Endothelial cell (in vitro differentiated cells): ENCODE data around the gene TBL2. TPM values are rescaled to one million over a fixed set of nuclear protein-coding genes. Genes with fewer than 3 reads are reported as not detected.

ENCODE experiments used
- DNase-seq: peaks from one replicate; pipeline ENCODE4 v3.0.0; 2021; ENCODE audit warnings: low spot score
- H3K27ac Mint-ChIP-seq: one replicate; pipeline ENCODE4 v1.8.0; 2021; ENCODE audit warnings: mixed read lengths, inconsistent platforms; ENCODE audit not compliant: unreplicated experiment
- H3K27me3 Mint-ChIP-seq: one replicate; pipeline ENCODE4 v1.8.0; 2021; ENCODE audit warnings: mild to moderate bottlenecking, moderate library complexity, mixed read lengths, inconsistent platforms; ENCODE audit not compliant: unreplicated experiment
- H3K36me3 Mint-ChIP-seq: one replicate; pipeline ENCODE4 v1.8.0; 2021; ENCODE audit warnings: mild to moderate bottlenecking, low read depth, mixed read lengths, inconsistent platforms; ENCODE audit not compliant: unreplicated experiment
- H3K4me1 Mint-ChIP-seq: one replicate; pipeline ENCODE4 v1.8.0; 2021; ENCODE audit warnings: mild to moderate bottlenecking, mixed read lengths, inconsistent platforms; ENCODE audit not compliant: unreplicated experiment
- H3K4me3 Mint-ChIP-seq: one replicate; pipeline ENCODE4 v1.8.0; 2021; ENCODE audit warnings: mild to moderate bottlenecking, mixed read lengths, inconsistent platforms; ENCODE audit not compliant: unreplicated experiment
- H3K9me3 Mint-ChIP-seq: one replicate; pipeline ENCODE4 v1.8.0; 2021; ENCODE audit warnings: mixed read lengths, inconsistent platforms; ENCODE audit not compliant: unreplicated experiment
- CTCF ChIP-seq: fragments of 200-600 bp; sonication (generic); IDR thresholded peaks from one replicate; pipeline ENCODE4 v1.5.0; 2021; ENCODE audit warnings: antibody characterized with exemption; ENCODE audit not compliant: unreplicated experiment
- total RNA-seq: library from RNA; stranded (reverse); fragmentation: NEBNext Ultra II Directional; extraction: Animal tissue kit (Norgen Biotek cat#: 25700); gene quantifications from one replicate; pipeline ENCODE4 v1.2.1, GENCODE V29; 2021; ENCODE audit not compliant: unreplicated experiment

The TBL2 gene
- total RNA-seq, 1 donor from 2014 or later, result 22.4 TPM

GRCh38 chr7:73602721-73603651 is 24.6 kb upstream of the TBL2 start:
- no peak for TF ChIP-seq CTCF
- H3K9me3 Mint-ChIP-seq, result no peaks in the 10 kb centered on the region
- no peak for DNase-seq
- peaks cover 3% of the 10 kb centered on the region for H3K36me3 Mint-ChIP-seq
- H3K4me3 Mint-ChIP-seq, result no peak overlapping the region
- H3K27me3 Mint-ChIP-seq, result peaks cover 4% of the 10 kb centered on the region
- no peak overlapping the region for H3K27ac Mint-ChIP-seq
- peaks cover 3% of the 10 kb centered on the region for H3K4me1 Mint-ChIP-seq

GRCh38 chr7:73599916-73600315 is 21.5 kb upstream of the TBL2 start:
- Mint-ChIP-seq H3K4me3 (no peak overlapping the region), H3K36me3 (peaks cover 7% of the 10 kb centered on the region), H3K9me3 (no peaks in the 10 kb centered on the region), H3K27me3 (peaks cover 9% of the 10 kb centered on the region), H3K27ac (no peak overlapping the region), H3K4me1 (peaks cover 4% of the 10 kb centered on the region)
- no peak for TF ChIP-seq CTCF
- no peak for DNase-seq

GRCh38 chr7:73599151-73599882 is 20.9 kb upstream of the TBL2 start:
- H3K27me3 Mint-ChIP-seq, result peaks cover 10% of the 10 kb centered on the region
- H3K9me3 Mint-ChIP-seq, result no peaks in the 10 kb centered on the region
- no peak for TF ChIP-seq CTCF
- peaks cover 4% of the 10 kb centered on the region for H3K4me1 Mint-ChIP-seq
- H3K36me3 Mint-ChIP-seq, result peaks cover 7% of the 10 kb centered on the region
- no peak overlapping the region for H3K27ac Mint-ChIP-seq
- no peak overlapping the region for H3K4me3 Mint-ChIP-seq
- DNase-seq, result no peak

- TF ChIP-seq CTCF, result no peak
- H3K36me3 Mint-ChIP-seq, result peaks cover 7% of the 10 kb centered on the region
- peak overlapping the region; percentile 17 for H3K4me3 Mint-ChIP-seq
- peaks cover 12% of the 10 kb centered on the region for H3K27me3 Mint-ChIP-seq
- DNase-seq, result no peak
- no peaks in the 10 kb centered on the region for H3K9me3 Mint-ChIP-seq
- peak overlapping the region; percentile 43 for H3K27ac Mint-ChIP-seq
- peaks cover 4% of the 10 kb centered on the region for H3K4me1 Mint-ChIP-seq
Measured at GRCh38 chr7:73597978-73598782, 19.8 kb upstream of the TBL2 start.
